Mesendoderm (in vitro differentiated cells): Measurements from ENCODE around the gene CPT1A. TPM values are rescaled to one million over a fixed set of nuclear protein-coding genes. Genes with fewer than 3 reads are reported as not detected.
"Not testable (repeated sequence)": the region's sequence is repeated elsewhere in the genome, so short reads cannot be mapped to it uniquely, and the experiment has no call there.

Experiments used
- DNase-seq: peaks from one replicate; pipeline ENCODE4 v3.0.0; 2013
- H2AK5ac ChIP-seq: 2 replicates; pipeline ENCODE4 v1.6.1; 2013; ENCODE audit warnings: low read length, inconsistent platforms
- H2BK120ac ChIP-seq: 2 replicates; pipeline ENCODE4 v1.6.1; 2013; ENCODE audit warnings: low read depth, mild to moderate bottlenecking, low read length, moderate library complexity, mixed read lengths
- H2BK15ac ChIP-seq: replicated peaks from 2 replicates; pipeline ENCODE4 v1.6.1; 2013; ENCODE audit warnings: low read depth, mild to moderate bottlenecking, moderate library complexity
- H2BK5ac ChIP-seq: 2 replicates; pipeline ENCODE4 v1.6.1; 2013; ENCODE audit warnings: low read length, inconsistent platforms
- H3K18ac ChIP-seq: 2 replicates; pipeline ENCODE4 v1.6.1; 2013; ENCODE audit warnings: mild to moderate bottlenecking, low read length, mixed read lengths
- H3K23ac ChIP-seq: one replicate; pipeline ENCODE4 v1.6.1; 2013; ENCODE audit warnings: low read length
- H3K27ac ChIP-seq: 2 replicates; pipeline ENCODE4 v1.5.1; 2013; ENCODE audit warnings: low read depth, mild to moderate bottlenecking, inconsistent platforms, low read length, moderate library complexity
- H3K27me3 ChIP-seq: 2 replicates; pipeline ENCODE4 v1.6.1; 2013; ENCODE audit warnings: low read length, control low read depth, mild to moderate bottlenecking, inconsistent platforms; ENCODE audit not compliant: insufficient read depth, poor library complexity
- H3K36me3 ChIP-seq: 2 replicates; pipeline ENCODE4 v1.6.1; 2013; ENCODE audit warnings: low read length, inconsistent platforms; ENCODE audit not compliant: control insufficient read depth, insufficient read depth
- H3K4ac ChIP-seq: one replicate; pipeline ENCODE4 v1.6.1; 2013; ENCODE audit warnings: low read depth, mild to moderate bottlenecking, low read length, moderate library complexity
- H3K4me1 ChIP-seq: 2 replicates; pipeline ENCODE4 v1.6.1; 2013; ENCODE audit warnings: low read depth, low read length, inconsistent platforms; ENCODE audit not compliant: control insufficient read depth
- H3K4me2 ChIP-seq: 2 replicates; pipeline ENCODE4 v1.6.1; 2013; ENCODE audit warnings: low read length
- H3K4me3 ChIP-seq: 2 replicates; pipeline ENCODE4 v1.5.1; 2013; ENCODE audit warnings: mild to moderate bottlenecking, low read length
- H3K56ac ChIP-seq: one replicate; pipeline ENCODE4 v1.6.1; 2013; ENCODE audit warnings: low read length
- H3K79me1 ChIP-seq: 2 replicates; pipeline ENCODE4 v1.6.1; 2013; ENCODE audit warnings: low read length, inconsistent platforms
- H3K79me2 ChIP-seq: 2 replicates; pipeline ENCODE4 v1.6.1; 2013; ENCODE audit warnings: mild to moderate bottlenecking, low read length; ENCODE audit not compliant: control insufficient read depth, insufficient read depth
- H3K9ac ChIP-seq: 2 replicates; pipeline ENCODE4 v1.6.1; 2013; ENCODE audit warnings: low read length, inconsistent platforms
- H4K5ac ChIP-seq: one replicate; pipeline ENCODE4 v1.6.1; 2013; ENCODE audit warnings: low read length
- H4K8ac ChIP-seq: one replicate; pipeline ENCODE4 v1.6.1; 2013; ENCODE audit warnings: low read depth, mild to moderate bottlenecking, control low read depth, low read length, moderate library complexity
- WGBS: extraction: QIAGEN DNeasy Blood & Tissue Kit; methylation state at CpG from one replicate; pipeline ENCODE4 v1.1.7; 2013; ENCODE audit warnings: low lambda C conversion rate, missing lambda C conversion rate; ENCODE audit not compliant: insufficient coverage; ENCODE audit errors: extremely low coverage; 5-methylcytosine and 5-hydroxymethylcytosine counted together
- polyA plus RNA-seq, 2 experiments: library from polyadenylated mRNA; stranded (reverse); fragments of 200-250 nt; gene quantifications; one replicate each; pipeline ENCODE4 v1.2.3, GENCODE V29; 2013

Gene CPT1A
- polyA plus RNA-seq (2013, experiment 1 of 2): 9.0 TPM
- polyA plus RNA-seq (2013, experiment 2 of 2): 9.4 TPM

GRCh38 chr11:68841718-68842426 is at the start of gene CPT1A:
Gene CPT1A (minus strand): TSS chr11:68841916. CDS start chr11:68815474, 26,442 bp downstream.
- Histone ChIP-seq H3K79me1 (no peaks in the 10 kb centered on the region), H3K36me3 (no peaks in the 10 kb centered on the region), H3K79me2 (no peaks in the 10 kb centered on the region), H2AK5ac (no peak within 1 kb of the TSS), H2BK120ac (no peak within 1 kb of the TSS), H2BK15ac (no peak within 1 kb of the TSS), H3K9ac (peak within 1 kb of the TSS; percentile 67), H3K4me1 (peaks cover 4% of the 10 kb centered on the region), H3K18ac (no peak within 1 kb of the TSS), H3K27me3 (peaks cover 19% of the 10 kb centered on the region), H4K5ac (no peak within 1 kb of the TSS), H3K4me2 (peak within 1 kb of the TSS; percentile 75), H3K23ac (no peak within 1 kb of the TSS), H3K4me3 (peak within 1 kb of the TSS; percentile 26), H4K8ac (no peak within 1 kb of the TSS), H3K4ac (no peak within 1 kb of the TSS), H2BK5ac (no peak within 1 kb of the TSS), H3K27ac (no peak within 1 kb of the TSS), H3K56ac (peak within 1 kb of the TSS; percentile 76)
- no peak for DNase-seq
- no CpG with 5 or more reads among the region's 82 CpGs for WGBS

- no peak overlapping the region for H2BK5ac ChIP-seq
- H3K27me3 ChIP-seq: no peaks in the 10 kb centered on the region
- peak overlapping the region; percentile 25 for H3K56ac ChIP-seq
- no peak overlapping the region for H2AK5ac ChIP-seq
- H3K79me1 ChIP-seq: no peaks in the 10 kb centered on the region
- peaks cover 4% of the 10 kb centered on the region for H3K4me1 ChIP-seq
- H3K79me2 ChIP-seq: no peaks in the 10 kb centered on the region
- no CpG with 5 or more reads among the region's 17 CpGs for WGBS
- H3K4me2 ChIP-seq: no peak overlapping the region
- H2BK15ac ChIP-seq: no peak overlapping the region
- DNase-seq: no peak
- no peak overlapping the region for H3K23ac ChIP-seq
- no peak overlapping the region for H3K4ac ChIP-seq
- no peak overlapping the region for H2BK120ac ChIP-seq
- H3K27ac ChIP-seq: no peak overlapping the region
- no peak overlapping the region for H4K5ac ChIP-seq
- no peak overlapping the region for H4K8ac ChIP-seq
- H3K36me3 ChIP-seq: peaks cover 9% of the 10 kb centered on the region
- H3K9ac ChIP-seq: no peak overlapping the region
- H3K4me3 ChIP-seq: no peak overlapping the region
- no peak overlapping the region for H3K18ac ChIP-seq
Observed at GRCh38 chr11:68890490-68891231, 48.9 kb upstream of the CPT1A start.

- H3K79me2 ChIP-seq: no peaks in the 10 kb centered on the region
- no CpG with 5 or more reads among the region's 18 CpGs for WGBS
- H3K4ac ChIP-seq: no peak overlapping the region
- H2BK120ac ChIP-seq: no peak overlapping the region
- no peak overlapping the region for H3K4me3 ChIP-seq
- H2BK5ac ChIP-seq: no peak overlapping the region
- no peak overlapping the region for H4K5ac ChIP-seq
- no peak overlapping the region for H3K27ac ChIP-seq
- no peaks in the 10 kb centered on the region for H3K79me1 ChIP-seq
- H3K23ac ChIP-seq: no peak overlapping the region
- no peak overlapping the region for H2BK15ac ChIP-seq
- no peak overlapping the region for H3K4me2 ChIP-seq
- H3K4me1 ChIP-seq: peaks cover 4% of the 10 kb centered on the region
- no peak overlapping the region for H3K18ac ChIP-seq
- H3K56ac ChIP-seq: no peak overlapping the region
- H3K27me3 ChIP-seq: no peaks in the 10 kb centered on the region
- H3K36me3 ChIP-seq: peaks cover 9% of the 10 kb centered on the region
- no peak overlapping the region for H3K9ac ChIP-seq
- DNase-seq: peak; percentile 80
- H2AK5ac ChIP-seq: no peak overlapping the region
- H4K8ac ChIP-seq: no peak overlapping the region
Observed at GRCh38 chr11:68889948-68890446, 48.3 kb upstream of the CPT1A start.

GRCh38 chr11:68884827-68885226 is 43.1 kb upstream of the CPT1A start:
- not testable (repeated sequence) for H3K18ac ChIP-seq, H2BK5ac ChIP-seq, H3K27me3 ChIP-seq, H3K4me2 ChIP-seq, H3K23ac ChIP-seq, H3K56ac ChIP-seq, H3K4me3 ChIP-seq, H2BK120ac ChIP-seq, H3K79me1 ChIP-seq, H2AK5ac ChIP-seq, H2BK15ac ChIP-seq, H3K9ac ChIP-seq, H3K4ac ChIP-seq, H3K4me1 ChIP-seq, H3K36me3 ChIP-seq, DNase-seq, H4K8ac ChIP-seq, H4K5ac ChIP-seq, H3K79me2 ChIP-seq, H3K27ac ChIP-seq
- no CpG with 5 or more reads among the region's 15 CpGs for WGBS

- no peaks in the 10 kb centered on the region for H3K27me3 ChIP-seq
- H4K5ac ChIP-seq: no peak overlapping the region
- no CpG with 5 or more reads among the region's 13 CpGs for WGBS
- no peak overlapping the region for H3K4me3 ChIP-seq
- no peak overlapping the region for H3K4me2 ChIP-seq
- no peak overlapping the region for H2BK15ac ChIP-seq
- H3K4me1 ChIP-seq: no peaks in the 10 kb centered on the region
- no peak overlapping the region for H3K56ac ChIP-seq
- no peak overlapping the region for H2AK5ac ChIP-seq
- H3K18ac ChIP-seq: no peak overlapping the region
- no peak overlapping the region for H4K8ac ChIP-seq
- no peaks in the 10 kb centered on the region for H3K79me2 ChIP-seq
- DNase-seq: no peak
- no peak overlapping the region for H3K9ac ChIP-seq
- H3K4ac ChIP-seq: no peak overlapping the region
- no peaks in the 10 kb centered on the region for H3K79me1 ChIP-seq
- H3K23ac ChIP-seq: no peak overlapping the region
- no peak overlapping the region for H2BK120ac ChIP-seq
- H3K36me3 ChIP-seq: no peaks in the 10 kb centered on the region
- H2BK5ac ChIP-seq: no peak overlapping the region
- H3K27ac ChIP-seq: no peak overlapping the region
Observed at GRCh38 chr11:68882391-68882790, 40.7 kb upstream of the CPT1A start.
